Adipose tissue (tissue), 3 donors: ENCODE measurements around the gene HSP90AB1. TPM values are rescaled to one million over a fixed set of nuclear protein-coding genes. Genes with fewer than 3 reads are reported as not detected.

Source experiments
- H3K27ac ChIP-seq: one replicate; pipeline ENCODE4 v1.5.1; 2013; ENCODE audit warnings: low read depth, low read length
- WGBS, 3 donors: extraction: QIAGEN DNeasy Blood & Tissue Kit; methylation state at CpG; one replicate each; pipeline ENCODE4 v1.1.7; 2013; 5-methylcytosine and 5-hydroxymethylcytosine counted together
- polyA plus RNA-seq, 3 donors: library from polyadenylated mRNA; stranded (reverse); fragments of 200-250 nt; gene quantifications; one replicate each; pipeline ENCODE4 v1.2.3, GENCODE V29; 2013
- donor health status: healthy with polysubstance abuse.
- donor health status: Bipolar disorder and iron deficiency.
- donor health status: healthy.

The HSP90AB1 gene
- polyA plus RNA-seq, 3 donors: 452 to 676 (median 667) TPM

GRCh38 chr6:44261581-44261980, 14.7 kb downstream of the HSP90AB1 start:
- 95 to 98% (median 96%) methylated on average over 8 of the region's 8 CpGs for WGBS, 3 donors
- no peak overlapping the region for H3K27ac ChIP-seq

- H3K27ac ChIP-seq: no peak overlapping the region
- 57 to 74% (median 60%) methylated on average over 7 of the region's 7 CpGs for WGBS, 3 donors
Measured at GRCh38 chr6:44262467-44263353, 15.8 kb downstream of the HSP90AB1 start.

- 23 to 63% (median 43%) methylated on average over 8 to 9 of the region's 9 CpGs for WGBS, 3 donors
Measured at GRCh38 chr6:44263354-44264100, 16.6 kb downstream of the HSP90AB1 start.

GRCh38 chr6:44264154-44265006, 17.5 kb downstream of the HSP90AB1 start:
- 7 to 8% (median 7%) methylated on average over 13 of the region's 13 CpGs for WGBS, 3 donors
- no peak overlapping the region for H3K27ac ChIP-seq

More at GRCh38 chr6:44263354-44264100, 16.6 kb downstream of the HSP90AB1 start:
- no peak overlapping the region for H3K27ac ChIP-seq

- H3K27ac ChIP-seq: no peak within 1 kb of the TSS
- 0 to 1% (median 0%) methylated on average over 54 to 72 of the region's 72 CpGs for WGBS, 3 donors
Measured at GRCh38 chr6:44265007-44265721, 18.3 kb downstream of the HSP90AB1 start, which contains the start of gene NFKBIE. Gene NFKBIE, minus strand, starts transcription at chr6:44265551. Its CDS starts 205 bp downstream, at chr6:44265346.

- 63 to 64% (median 64%) methylated on average over 17 of the region's 17 CpGs for WGBS, 3 donors
- H3K27ac ChIP-seq: no peak overlapping the region
Measured at GRCh38 chr6:44265722-44266233, 18.9 kb downstream of the HSP90AB1 start.

GRCh38 chr6:44266347-44266746, 19.4 kb downstream of the HSP90AB1 start:
- 70 to 74% (median 73%) methylated on average over 3 of the region's 3 CpGs for WGBS, 3 donors
- no peak overlapping the region for H3K27ac ChIP-seq

GRCh38 chr6:44267252-44267651, 20.4 kb downstream of the HSP90AB1 start:
- H3K27ac ChIP-seq: no peak overlapping the region
- WGBS, 3 donors: 70 to 80% (median 75%) methylated on average over 10 of the region's 10 CpGs

GRCh38 chr6:44268095-44268628, 21.3 kb downstream of the HSP90AB1 start:
- WGBS, 3 donors: 26 to 31% (median 26%) methylated on average over 5 of the region's 5 CpGs
- no peak overlapping the region for H3K27ac ChIP-seq

GRCh38 chr6:44269178-44269920, 22.4 kb downstream of the HSP90AB1 start:
- H3K27ac ChIP-seq: no peak overlapping the region
- WGBS, 3 donors: 44 to 81% (median 63%) methylated on average over 1 of the region's 1 CpG

- 17 to 46% (median 39%) methylated on average over 10 to 17 of the region's 29 CpGs for WGBS, 3 donors
- H3K27ac ChIP-seq: no peak within 1 kb of the TSS
Measured at GRCh38 chr6:44269921-44270525, 23.1 kb downstream of the HSP90AB1 start, which contains the start of gene TMEM151B. Gene TMEM151B, plus strand, starts transcription at chr6:44270450. Its CDS starts 293 bp downstream, at chr6:44270743.

- no peak overlapping the region for H3K27ac ChIP-seq
- WGBS, 3 donors: 2 to 3% (median 2%) methylated on average over 18 to 85 of the region's 90 CpGs
Measured at GRCh38 chr6:44270526-44271405, 23.9 kb downstream of the HSP90AB1 start.

GRCh38 chr6:44271406-44271723, 24.5 kb downstream of the HSP90AB1 start:
- no peak overlapping the region for H3K27ac ChIP-seq
- WGBS, 3 donors: 80 to 85% (median 82%) methylated on average over 6 of the region's 6 CpGs

- H3K27ac ChIP-seq: no peak overlapping the region
Measured at GRCh38 chr6:44271914-44272313, 25.0 kb downstream of the HSP90AB1 start.

GRCh38 chr6:44272529-44272928, 25.6 kb downstream of the HSP90AB1 start:
- WGBS, 3 donors: 81 to 89% (median 81%) methylated on average over 3 of the region's 3 CpGs
- no peak overlapping the region for H3K27ac ChIP-seq

More at GRCh38 chr6:44271914-44272313, 25.0 kb downstream of the HSP90AB1 start:
- WGBS, 3 donors: 61 to 66% (median 62%) methylated on average over 3 of the region's 3 CpGs
